Activated naive CD4-positive, alpha-beta T cell (primary cell): ENCODE data around the gene ME2.
"Not testable (repeated sequence)": the region's sequence is repeated elsewhere in the genome, so short reads cannot be mapped to it uniquely, and the experiment has no call there.

ENCODE experiments used
- DNase-seq, 4 experiments: peaks; one replicate each; lab custom pipeline; 2025; lab: John Stamatoyannopoulos, UW

The ME2 gene

GRCh38 chr18:50973367-50974126 lies 94.6 kb downstream of the ME2 start:
- DNase-seq, result no peak

GRCh38 chr18:50977037-50977760 lies 98.3 kb downstream of the ME2 start:
- no peak for DNase-seq

GRCh38 chr18:50981381-50981780 lies 102.5 kb downstream of the ME2 start:
- no peak for DNase-seq

- no peak for DNase-seq
These were observed 103.3 kb downstream of the ME2 start for GRCh38 chr18:50982086-50982801.

GRCh38 chr18:50982802-50983179 lies 103.9 kb downstream of the ME2 start:
- DNase-seq, result no peak

- no peak for DNase-seq
These were observed 107.6 kb downstream of the ME2 start for GRCh38 chr18:50986360-50987087.

- no peak for DNase-seq
These were observed 108.3 kb downstream of the ME2 start for GRCh38 chr18:50987261-50987660.

- no peak for DNase-seq
These were observed 110.8 kb downstream of the ME2 start for GRCh38 chr18:50989711-50990110.

GRCh38 chr18:50992351-50992762 lies 113.4 kb downstream of the ME2 start:
- no peak for DNase-seq

- DNase-seq, result no peak
These were observed 115.1 kb downstream of the ME2 start for GRCh38 chr18:50994031-50994430.

GRCh38 chr18:51003174-51003573 lies 124.3 kb downstream of the ME2 start:
- not testable (repeated sequence) for DNase-seq
